WTC11 (cell line): ENCODE measurements around the gene LAGE3. TPM values are rescaled to one million over a fixed set of nuclear protein-coding genes. Genes with fewer than 3 reads are reported as not detected.

Source experiments
- ATAC-seq: fragments of 200-7000 bp; cut with Tn5 transposase; 2 replicates; pipeline ENCODE4 v1.10.0; 2021; ENCODE audit warnings: mild to moderate bottlenecking, moderate library complexity
- CTCF ChIA-PET: fragments of 300-600 bp; sonication (Branson Sonifier 250); formaldehyde crosslinking; loops from one replicate; lab custom pipeline; 2021; ENCODE audit warnings: antibody characterized with exemption; lab: Charles Lee
- POLR2A ChIA-PET: fragments of 350-600 bp; sonication (Branson Sonifier 250); formaldehyde crosslinking; loops from one replicate; lab custom pipeline; 2021; ENCODE audit warnings: antibody characterized with exemption; lab: Charles Lee
- DNase-seq: peaks from one replicate; pipeline ENCODE4 v3.0.0; 2021; ENCODE audit warnings: low spot score
- H3K27ac Mint-ChIP-seq: 2 replicates; pipeline ENCODE4 v1.8.0; 2021; ENCODE audit warnings: mixed read lengths
- H3K27me3 Mint-ChIP-seq: 2 replicates; pipeline ENCODE4 v1.8.0; 2021; ENCODE audit warnings: low read depth, mild to moderate bottlenecking, moderate library complexity, mixed read lengths
- H3K36me3 Mint-ChIP-seq: 2 replicates; pipeline ENCODE4 v1.8.0; 2021; ENCODE audit warnings: mixed read lengths
- H3K4me1 Mint-ChIP-seq: 2 replicates; pipeline ENCODE4 v1.8.0; 2022; ENCODE audit warnings: mixed read lengths
- H3K4me3 Mint-ChIP-seq: 2 replicates; pipeline ENCODE4 v1.8.0; 2021; ENCODE audit warnings: mild to moderate bottlenecking, moderate library complexity, mixed read lengths
- H3K9me3 Mint-ChIP-seq: 2 replicates; pipeline ENCODE4 v1.8.0; 2021; ENCODE audit warnings: mixed read lengths
- ELF4 ChIP-seq: sonication (generic); formaldehyde crosslinking; IDR thresholded peaks from 2 replicates; pipeline ENCODE4 v1.8.1; 2022; ENCODE audit warnings: low read depth, mild to moderate bottlenecking, moderate library complexity, missing genetic modification reagents
- EMX1 ChIP-seq: fragments of 250-450 bp; sonication (Bioruptor Pico); IDR thresholded peaks from 2 replicates; pipeline ENCODE4 v1.8.0; 2021; ENCODE audit warnings: mild to moderate bottlenecking
- FOXP1 ChIP-seq: sonication (generic); formaldehyde crosslinking; IDR thresholded peaks from 2 replicates; pipeline ENCODE4 v1.8.0; 2022; ENCODE audit warnings: missing genetic modification reagents, mild to moderate bottlenecking, moderate library complexity, borderline replicate concordance
- GABPB1 ChIP-seq: sonication (generic); formaldehyde crosslinking; IDR thresholded peaks from 2 replicates; pipeline ENCODE4 v1.8.1; 2023; ENCODE audit warnings: mild to moderate bottlenecking, missing genetic modification reagents
- GTF2I ChIP-seq: fragments of 250-450 bp; sonication (Bioruptor Pico); conservative IDR thresholded peaks from 2 replicates; pipeline ENCODE4 v1.4.0; 2021; ENCODE audit warnings: mild to moderate bottlenecking
- MXD4 ChIP-seq: fragments of 250-450 bp; sonication (Bioruptor Pico); IDR thresholded peaks from 2 replicates; pipeline ENCODE4 v1.8.0; 2021; ENCODE audit warnings: mild to moderate bottlenecking, moderate library complexity, borderline replicate concordance
- NFATC4 ChIP-seq: fragments of 250-450 bp; sonication (Bioruptor Pico); IDR thresholded peaks from 2 replicates; pipeline ENCODE4 v1.9.0; 2021; ENCODE audit warnings: mild to moderate bottlenecking
- NFYB ChIP-seq: sonication (generic); formaldehyde crosslinking; conservative IDR thresholded peaks from 2 replicates; pipeline ENCODE4 v1.8.0; 2022; ENCODE audit warnings: low read depth, missing genetic modification reagents
- OVOL2 ChIP-seq: fragments of 250-450 bp; sonication (Bioruptor Pico); IDR thresholded peaks from 2 replicates; pipeline ENCODE4 v1.9.0; 2021; ENCODE audit warnings: mild to moderate bottlenecking, borderline replicate concordance
- TEAD1 ChIP-seq: sonication (generic); formaldehyde crosslinking; IDR thresholded peaks from 2 replicates; pipeline ENCODE4 v1.8.0; 2022; ENCODE audit warnings: mild to moderate bottlenecking, missing genetic modification reagents
- USF2 ChIP-seq: sonication (generic); formaldehyde crosslinking; IDR thresholded peaks from 2 replicates; pipeline ENCODE4 v1.8.1; 2023; ENCODE audit warnings: mild to moderate bottlenecking, missing genetic modification reagents, moderate library complexity
- ZBTB21 ChIP-seq: sonication (generic); formaldehyde crosslinking; IDR thresholded peaks from 2 replicates; pipeline ENCODE4 v1.8.1; 2023; ENCODE audit warnings: mild to moderate bottlenecking, missing genetic modification reagents, borderline replicate concordance
- ZNF121 ChIP-seq: sonication (generic); formaldehyde crosslinking; IDR thresholded peaks from 2 replicates; pipeline ENCODE4 v1.8.0; 2023; ENCODE audit warnings: missing genetic modification reagents
- ZNF317 ChIP-seq: sonication (generic); formaldehyde crosslinking; IDR thresholded peaks from 2 replicates; pipeline ENCODE4 v1.8.1; 2023; ENCODE audit warnings: low read depth, mild to moderate bottlenecking, moderate library complexity, missing genetic modification reagents, borderline replicate concordance
- ZNF416 ChIP-seq: fragments of 250-450 bp; sonication (Bioruptor Pico); IDR thresholded peaks from 2 replicates; pipeline ENCODE4 v1.9.0; 2021; ENCODE audit warnings: mild to moderate bottlenecking, inconsistent platforms
- ZNF423 ChIP-seq: fragments of 250-450 bp; sonication (Bioruptor Pico); IDR thresholded peaks from 2 replicates; pipeline ENCODE4 v2.1.2; 2022; ENCODE audit warnings: mild to moderate bottlenecking, moderate library complexity
- total RNA-seq: library from RNA; stranded (reverse); gene quantifications from 3 replicates; pipeline ENCODE4 v1.2.3, GENCODE V29; 2021
- TF ChIP-seq, protein P1 (sequence below): sonication (generic); formaldehyde crosslinking; IDR thresholded peaks from 2 replicates; pipeline ENCODE4 v1.8.0; 2022; ENCODE audit warnings: mild to moderate bottlenecking, missing genetic modification reagents
- TF ChIP-seq, protein P2 (sequence below): sonication (generic); formaldehyde crosslinking; IDR thresholded peaks from 2 replicates; pipeline ENCODE4 v1.8.0; 2022; ENCODE audit warnings: mild to moderate bottlenecking, missing genetic modification reagents
- TF ChIP-seq, protein P3 (sequence below): sonication (generic); formaldehyde crosslinking; IDR thresholded peaks from 2 replicates; pipeline ENCODE4 v1.8.1; 2022; ENCODE audit warnings: low read depth, missing genetic modification reagents, borderline replicate concordance
- TF ChIP-seq, protein P4 (sequence below): sonication (generic); formaldehyde crosslinking; IDR thresholded peaks from 2 replicates; pipeline ENCODE4 v1.8.1; 2023; ENCODE audit warnings: mild to moderate bottlenecking, missing genetic modification reagents
- TF ChIP-seq, protein P5 (sequence below): fragments of 250-450 bp; sonication (Bioruptor Pico); IDR thresholded peaks from 2 replicates; pipeline ENCODE4 v1.9.0; 2021; ENCODE audit warnings: mild to moderate bottlenecking
- TF ChIP-seq, protein P6 (sequence below): sonication (generic); formaldehyde crosslinking; IDR thresholded peaks from 2 replicates; pipeline ENCODE4 v1.8.1; 2023; ENCODE audit warnings: mild to moderate bottlenecking, missing genetic modification reagents
- TF ChIP-seq, protein P7 (sequence below): sonication (generic); formaldehyde crosslinking; IDR thresholded peaks from 2 replicates; pipeline ENCODE4 v1.8.1; 2023; ENCODE audit warnings: mild to moderate bottlenecking, missing genetic modification reagents, moderate library complexity

The LAGE3 gene
- total RNA-seq, 1 experiment from 2014 or later, result 46.1 TPM

DNA sequence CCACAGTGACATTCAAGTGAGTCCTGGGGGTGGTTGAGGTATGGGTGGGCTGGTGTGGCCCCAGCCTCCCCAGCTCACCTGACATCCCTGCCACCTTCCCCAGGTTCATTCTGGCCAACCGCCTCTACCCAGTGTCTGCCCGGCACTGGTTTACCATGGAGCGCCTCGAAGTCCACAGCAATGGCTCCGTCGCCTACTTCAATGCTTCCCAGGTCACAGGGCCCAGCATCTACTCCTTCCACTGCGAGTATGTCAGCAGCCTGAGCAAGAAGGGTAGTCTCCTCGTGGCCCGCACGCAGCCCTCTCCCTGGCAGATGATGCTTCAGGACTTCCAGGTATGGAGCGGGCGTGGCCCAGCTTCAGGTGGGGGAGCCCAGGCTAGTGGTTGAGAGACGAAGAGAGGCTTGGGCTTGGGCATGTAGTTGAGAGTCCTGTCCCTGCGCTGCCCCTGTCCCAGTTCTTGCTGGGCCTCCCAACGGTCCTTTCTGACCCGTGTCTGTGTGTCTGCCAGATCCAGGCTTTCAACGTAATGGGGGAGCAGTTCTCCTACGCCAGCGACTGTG lies 43.8 kb downstream of the LAGE3 start (continued):
- TF ChIP-seq, protein P1, sequence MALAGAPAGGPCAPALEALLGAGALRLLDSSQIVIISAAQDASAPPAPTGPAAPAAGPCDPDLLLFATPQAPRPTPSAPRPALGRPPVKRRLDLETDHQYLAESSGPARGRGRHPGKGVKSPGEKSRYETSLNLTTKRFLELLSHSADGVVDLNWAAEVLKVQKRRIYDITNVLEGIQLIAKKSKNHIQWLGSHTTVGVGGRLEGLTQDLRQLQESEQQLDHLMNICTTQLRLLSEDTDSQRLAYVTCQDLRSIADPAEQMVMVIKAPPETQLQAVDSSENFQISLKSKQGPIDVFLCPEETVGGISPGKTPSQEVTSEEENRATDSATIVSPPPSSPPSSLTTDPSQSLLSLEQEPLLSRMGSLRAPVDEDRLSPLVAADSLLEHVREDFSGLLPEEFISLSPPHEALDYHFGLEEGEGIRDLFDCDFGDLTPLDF (CRISPR knock-in tag), result no peak
- no peak for TF ChIP-seq OVOL2 (CRISPR knock-in tag)
- TF ChIP-seq, all 79 proteins: peak for 0

DNA sequence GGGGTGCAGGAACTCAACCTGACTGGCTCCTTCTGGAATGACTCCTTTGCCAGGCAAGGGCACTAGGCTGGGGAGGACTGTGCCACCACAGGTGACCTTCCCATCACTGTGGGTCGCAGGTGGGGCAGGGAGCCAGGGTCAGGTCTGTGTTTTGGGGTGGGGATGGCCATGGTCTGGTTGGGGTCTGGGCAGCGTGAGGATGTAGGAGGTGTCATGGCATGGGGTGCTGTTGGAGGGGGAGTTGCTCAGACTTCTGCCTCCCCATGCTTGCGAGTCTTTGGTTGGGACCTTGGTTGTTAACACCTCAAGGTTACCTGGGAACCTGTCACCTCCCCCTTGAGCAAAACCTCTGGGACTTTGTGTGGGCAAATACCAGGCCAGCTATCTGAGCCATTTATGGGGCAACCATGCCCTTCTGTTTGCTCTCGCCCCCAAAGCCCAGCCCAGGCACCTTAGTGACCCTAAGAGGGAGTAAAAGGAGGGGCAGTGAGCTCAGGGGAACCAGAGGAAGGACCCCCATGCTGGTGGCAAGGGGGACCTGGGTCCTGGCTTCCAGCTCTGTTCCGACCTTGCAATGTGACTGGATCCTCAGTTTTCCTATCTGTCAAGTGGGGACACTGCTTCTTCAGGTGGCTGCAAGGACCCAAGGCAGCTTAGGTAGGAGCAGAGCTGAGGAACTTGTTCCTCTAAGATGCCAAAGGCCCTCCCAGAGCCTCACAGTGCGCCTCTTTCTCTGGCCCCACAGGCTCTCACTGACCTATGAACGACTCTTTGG lies 44.5 kb downstream of the LAGE3 start:
- DNase-seq (no peak), ATAC-seq (no peak)
- Mint-ChIP-seq H3K4me1 (peaks cover 22% of the 10 kb centered on the region), H3K27me3 (no peaks in the 10 kb centered on the region), H3K27ac (no peak overlapping the region), H3K9me3 (no peaks in the 10 kb centered on the region), H3K4me3 (no peak overlapping the region), H3K36me3 (peaks cover 12% of the 10 kb centered on the region; the same call in 1 of the 2 replicates)
- ChIA-PET POLR2A (no interaction called here), CTCF (no interaction called here)
- TF ChIP-seq GABPB1 (CRISPR knock-in tag) (no peak), MXD4 (CRISPR knock-in tag) (no peak)
- TF ChIP-seq, protein P2, sequence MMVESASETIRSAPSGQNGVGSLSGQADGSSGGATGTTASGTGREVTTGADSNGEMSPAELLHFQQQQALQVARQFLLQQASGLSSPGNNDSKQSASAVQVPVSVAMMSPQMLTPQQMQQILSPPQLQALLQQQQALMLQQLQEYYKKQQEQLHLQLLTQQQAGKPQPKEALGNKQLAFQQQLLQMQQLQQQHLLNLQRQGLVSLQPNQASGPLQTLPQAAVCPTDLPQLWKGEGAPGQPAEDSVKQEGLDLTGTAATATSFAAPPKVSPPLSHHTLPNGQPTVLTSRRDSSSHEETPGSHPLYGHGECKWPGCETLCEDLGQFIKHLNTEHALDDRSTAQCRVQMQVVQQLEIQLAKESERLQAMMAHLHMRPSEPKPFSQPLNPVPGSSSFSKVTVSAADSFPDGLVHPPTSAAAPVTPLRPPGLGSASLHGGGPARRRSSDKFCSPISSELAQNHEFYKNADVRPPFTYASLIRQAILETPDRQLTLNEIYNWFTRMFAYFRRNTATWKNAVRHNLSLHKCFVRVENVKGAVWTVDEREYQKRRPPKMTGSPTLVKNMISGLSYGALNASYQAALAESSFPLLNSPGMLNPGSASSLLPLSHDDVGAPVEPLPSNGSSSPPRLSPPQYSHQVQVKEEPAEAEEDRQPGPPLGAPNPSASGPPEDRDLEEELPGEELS (CRISPR knock-in tag), result no peak
- TF ChIP-seq, protein P3, sequence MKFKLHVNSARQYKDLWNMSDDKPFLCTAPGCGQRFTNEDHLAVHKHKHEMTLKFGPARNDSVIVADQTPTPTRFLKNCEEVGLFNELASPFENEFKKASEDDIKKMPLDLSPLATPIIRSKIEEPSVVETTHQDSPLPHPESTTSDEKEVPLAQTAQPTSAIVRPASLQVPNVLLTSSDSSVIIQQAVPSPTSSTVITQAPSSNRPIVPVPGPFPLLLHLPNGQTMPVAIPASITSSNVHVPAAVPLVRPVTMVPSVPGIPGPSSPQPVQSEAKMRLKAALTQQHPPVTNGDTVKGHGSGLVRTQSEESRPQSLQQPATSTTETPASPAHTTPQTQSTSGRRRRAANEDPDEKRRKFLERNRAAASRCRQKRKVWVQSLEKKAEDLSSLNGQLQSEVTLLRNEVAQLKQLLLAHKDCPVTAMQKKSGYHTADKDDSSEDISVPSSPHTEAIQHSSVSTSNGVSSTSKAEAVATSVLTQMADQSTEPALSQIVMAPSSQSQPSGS (CRISPR knock-in tag), result no peak
- TF ChIP-seq, protein P4, sequence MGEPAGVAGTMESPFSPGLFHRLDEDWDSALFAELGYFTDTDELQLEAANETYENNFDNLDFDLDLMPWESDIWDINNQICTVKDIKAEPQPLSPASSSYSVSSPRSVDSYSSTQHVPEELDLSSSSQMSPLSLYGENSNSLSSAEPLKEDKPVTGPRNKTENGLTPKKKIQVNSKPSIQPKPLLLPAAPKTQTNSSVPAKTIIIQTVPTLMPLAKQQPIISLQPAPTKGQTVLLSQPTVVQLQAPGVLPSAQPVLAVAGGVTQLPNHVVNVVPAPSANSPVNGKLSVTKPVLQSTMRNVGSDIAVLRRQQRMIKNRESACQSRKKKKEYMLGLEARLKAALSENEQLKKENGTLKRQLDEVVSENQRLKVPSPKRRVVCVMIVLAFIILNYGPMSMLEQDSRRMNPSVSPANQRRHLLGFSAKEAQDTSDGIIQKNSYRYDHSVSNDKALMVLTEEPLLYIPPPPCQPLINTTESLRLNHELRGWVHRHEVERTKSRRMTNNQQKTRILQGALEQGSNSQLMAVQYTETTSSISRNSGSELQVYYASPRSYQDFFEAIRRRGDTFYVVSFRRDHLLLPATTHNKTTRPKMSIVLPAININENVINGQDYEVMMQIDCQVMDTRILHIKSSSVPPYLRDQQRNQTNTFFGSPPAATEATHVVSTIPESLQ (CRISPR knock-in tag), result no peak

DNA sequence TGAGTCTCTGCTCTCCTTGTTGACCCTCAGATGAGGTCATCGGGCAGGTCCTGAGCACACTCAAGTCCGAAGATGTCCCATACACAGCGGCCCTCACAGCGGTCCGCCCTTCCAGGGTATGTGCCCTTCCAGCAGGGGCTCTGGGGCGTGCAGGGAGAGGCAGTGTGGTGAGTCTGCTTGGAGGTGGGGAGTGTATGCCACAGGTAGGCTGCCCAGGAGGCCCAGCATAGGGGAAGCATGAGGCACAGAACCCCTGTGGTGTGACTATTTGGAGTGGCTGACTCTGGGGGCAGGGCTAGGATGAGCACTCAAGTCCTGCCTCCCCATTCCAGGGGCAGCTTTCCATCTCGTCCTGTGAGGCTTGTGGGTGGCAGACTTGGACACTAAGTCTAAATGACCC lies 45.5 kb downstream of the LAGE3 start:
- ChIA-PET POLR2A (no interaction called here), CTCF (no interaction called here)
- Mint-ChIP-seq H3K27ac (no peak overlapping the region), H3K9me3 (no peaks in the 10 kb centered on the region), H3K36me3 (peaks cover 10% of the 10 kb centered on the region; the same call in 1 of the 2 replicates), H3K27me3 (no peaks in the 10 kb centered on the region), H3K4me1 (peaks cover 27% of the 10 kb centered on the region), H3K4me3 (no peak overlapping the region)
- DNase-seq, result no peak
- no peak for ATAC-seq
- no peak for TF ChIP-seq EMX1 (CRISPR knock-in tag)
- TF ChIP-seq GTF2I, result no peak
- no peak for TF ChIP-seq ELF4 (CRISPR knock-in tag)
- no peak for TF ChIP-seq NFYB (CRISPR knock-in tag)
- no peak for TF ChIP-seq ZBTB21 (CRISPR knock-in tag)
- TF ChIP-seq TEAD1 (CRISPR knock-in tag), result no peak
- no peak for TF ChIP-seq NFATC4 (CRISPR knock-in tag)
- TF ChIP-seq ZNF423 (CRISPR knock-in tag), result no peak
- TF ChIP-seq ZNF317 (CRISPR knock-in tag), result no peak
- no peak for TF ChIP-seq ZNF121
- TF ChIP-seq, protein P5, sequence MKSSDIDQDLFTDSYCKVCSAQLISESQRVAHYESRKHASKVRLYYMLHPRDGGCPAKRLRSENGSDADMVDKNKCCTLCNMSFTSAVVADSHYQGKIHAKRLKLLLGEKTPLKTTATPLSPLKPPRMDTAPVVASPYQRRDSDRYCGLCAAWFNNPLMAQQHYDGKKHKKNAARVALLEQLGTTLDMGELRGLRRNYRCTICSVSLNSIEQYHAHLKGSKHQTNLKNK, result no peak
- TF ChIP-seq, protein P6, sequence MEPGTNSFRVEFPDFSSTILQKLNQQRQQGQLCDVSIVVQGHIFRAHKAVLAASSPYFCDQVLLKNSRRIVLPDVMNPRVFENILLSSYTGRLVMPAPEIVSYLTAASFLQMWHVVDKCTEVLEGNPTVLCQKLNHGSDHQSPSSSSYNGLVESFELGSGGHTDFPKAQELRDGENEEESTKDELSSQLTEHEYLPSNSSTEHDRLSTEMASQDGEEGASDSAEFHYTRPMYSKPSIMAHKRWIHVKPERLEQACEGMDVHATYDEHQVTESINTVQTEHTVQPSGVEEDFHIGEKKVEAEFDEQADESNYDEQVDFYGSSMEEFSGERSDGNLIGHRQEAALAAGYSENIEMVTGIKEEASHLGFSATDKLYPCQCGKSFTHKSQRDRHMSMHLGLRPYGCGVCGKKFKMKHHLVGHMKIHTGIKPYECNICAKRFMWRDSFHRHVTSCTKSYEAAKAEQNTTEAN (CRISPR knock-in tag), result no peak
- no peak for TF ChIP-seq MXD4 (CRISPR knock-in tag)
- no peak for TF ChIP-seq ZNF416 (CRISPR knock-in tag)
- TF ChIP-seq USF2 (CRISPR knock-in tag), result no peak
- TF ChIP-seq FOXP1 (CRISPR knock-in tag), result no peak
- TF ChIP-seq, protein P7, sequence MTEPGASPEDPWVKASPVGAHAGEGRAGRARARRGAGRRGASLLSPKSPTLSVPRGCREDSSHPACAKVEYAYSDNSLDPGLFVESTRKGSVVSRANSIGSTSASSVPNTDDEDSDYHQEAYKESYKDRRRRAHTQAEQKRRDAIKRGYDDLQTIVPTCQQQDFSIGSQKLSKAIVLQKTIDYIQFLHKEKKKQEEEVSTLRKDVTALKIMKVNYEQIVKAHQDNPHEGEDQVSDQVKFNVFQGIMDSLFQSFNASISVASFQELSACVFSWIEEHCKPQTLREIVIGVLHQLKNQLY (CRISPR knock-in tag), result no peak
